Brain microvascular endothelial cell (primary cell): Measurements from ENCODE around the gene QSER1.

Experiments
- DNase-seq: peaks from one replicate; pipeline ENCODE4 v3.0.0-alpha.2; 2020
- H3K27ac ChIP-seq: fragments of 250-450 bp; sonication (Bioruptor Pico); 2 replicates; pipeline ENCODE4 v1.5.1; 2020; ENCODE audit warnings: mild to moderate bottlenecking, moderate library complexity
- H3K27me3 ChIP-seq: fragments of 250-450 bp; sonication (Bioruptor Pico); replicated peaks from 2 replicates; pipeline ENCODE4 v1.5.1; 2020; ENCODE audit warnings: mild to moderate bottlenecking
- H3K36me3 ChIP-seq: fragments of 250-450 bp; sonication (Bioruptor Pico); replicated peaks from 2 replicates; pipeline ENCODE4 v1.5.1; 2020; ENCODE audit warnings: mild to moderate bottlenecking
- H3K4me3 ChIP-seq: 2 replicates; pipeline ENCODE4 v1.5.1; 2011; ENCODE audit warnings: low read depth, mild to moderate bottlenecking, control low read depth, low read length, moderate library complexity
- in situ Hi-C: cut with HindIII; loops from 2 replicates; pipeline ENCODE4 v1.10.0; 2017; ENCODE audit warnings: low sequenced_read_pairs, low pct_ligation_motif_present
- TF ChIP-seq, protein P1 (sequence below): IDR thresholded peaks from 2 replicates; pipeline ENCODE4 v1.5.1; 2011; ENCODE audit warnings: low read depth, mild to moderate bottlenecking, moderate library complexity, low read length, control low read depth, inconsistent platforms; ENCODE audit errors: missing control alignments

The QSER1 gene

DNA sequence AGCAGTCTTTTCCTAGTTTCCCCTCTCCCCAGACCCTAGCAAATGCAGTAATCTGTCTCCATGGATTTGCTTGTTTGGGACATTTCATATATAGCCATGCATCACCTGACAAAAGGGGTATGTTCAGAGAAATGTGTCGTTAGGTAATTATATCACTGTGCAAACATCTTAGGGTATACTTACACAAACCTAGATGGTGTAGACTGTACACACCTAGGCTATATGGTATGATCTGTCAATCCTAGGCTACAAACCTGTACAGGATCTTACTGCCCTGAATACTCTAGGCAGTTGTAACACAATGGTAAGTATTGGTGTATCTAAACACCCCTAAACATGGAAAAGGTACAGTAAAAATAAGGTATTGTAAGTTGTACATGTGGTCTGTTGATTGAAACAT lies 23.8 kb downstream of the QSER1 start:
- TF ChIP-seq, protein P1, sequence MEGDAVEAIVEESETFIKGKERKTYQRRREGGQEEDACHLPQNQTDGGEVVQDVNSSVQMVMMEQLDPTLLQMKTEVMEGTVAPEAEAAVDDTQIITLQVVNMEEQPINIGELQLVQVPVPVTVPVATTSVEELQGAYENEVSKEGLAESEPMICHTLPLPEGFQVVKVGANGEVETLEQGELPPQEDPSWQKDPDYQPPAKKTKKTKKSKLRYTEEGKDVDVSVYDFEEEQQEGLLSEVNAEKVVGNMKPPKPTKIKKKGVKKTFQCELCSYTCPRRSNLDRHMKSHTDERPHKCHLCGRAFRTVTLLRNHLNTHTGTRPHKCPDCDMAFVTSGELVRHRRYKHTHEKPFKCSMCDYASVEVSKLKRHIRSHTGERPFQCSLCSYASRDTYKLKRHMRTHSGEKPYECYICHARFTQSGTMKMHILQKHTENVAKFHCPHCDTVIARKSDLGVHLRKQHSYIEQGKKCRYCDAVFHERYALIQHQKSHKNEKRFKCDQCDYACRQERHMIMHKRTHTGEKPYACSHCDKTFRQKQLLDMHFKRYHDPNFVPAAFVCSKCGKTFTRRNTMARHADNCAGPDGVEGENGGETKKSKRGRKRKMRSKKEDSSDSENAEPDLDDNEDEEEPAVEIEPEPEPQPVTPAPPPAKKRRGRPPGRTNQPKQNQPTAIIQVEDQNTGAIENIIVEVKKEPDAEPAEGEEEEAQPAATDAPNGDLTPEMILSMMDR: no peak
- in situ Hi-C loops: no loop called here
- no peaks in the 10 kb centered on the region for H3K27me3 ChIP-seq
- no peak for DNase-seq
- H3K27ac ChIP-seq: no peak overlapping the region
- H3K36me3 ChIP-seq: no peaks in the 10 kb centered on the region
- no peak overlapping the region for H3K4me3 ChIP-seq

DNA sequence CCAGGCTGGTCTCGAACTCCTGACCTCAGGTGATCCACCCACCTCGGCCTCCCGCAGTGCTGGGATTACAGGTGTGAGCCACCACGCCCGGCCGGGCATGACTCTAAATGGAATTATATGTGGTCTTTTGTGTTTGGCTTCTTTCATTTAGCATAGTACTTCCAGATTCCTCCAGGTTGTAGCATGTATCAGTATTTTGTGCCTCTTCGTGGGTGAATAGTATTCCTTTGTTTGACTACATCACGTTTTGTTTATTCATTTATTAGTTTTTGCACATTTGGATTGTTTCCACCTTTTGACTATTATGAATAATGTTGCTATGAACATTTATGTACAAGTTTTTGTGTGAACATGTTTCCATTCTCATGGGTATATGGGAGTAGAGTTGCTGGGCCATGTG lies 24.4 kb downstream of the QSER1 start:
- Histone ChIP-seq H3K27ac (no peak overlapping the region), H3K27me3 (no peaks in the 10 kb centered on the region), H3K36me3 (no peaks in the 10 kb centered on the region), H3K4me3 (no peak overlapping the region)
- no peak for DNase-seq
- in situ Hi-C loops: no loop called here
- TF ChIP-seq, protein P1: no peak

DNA sequence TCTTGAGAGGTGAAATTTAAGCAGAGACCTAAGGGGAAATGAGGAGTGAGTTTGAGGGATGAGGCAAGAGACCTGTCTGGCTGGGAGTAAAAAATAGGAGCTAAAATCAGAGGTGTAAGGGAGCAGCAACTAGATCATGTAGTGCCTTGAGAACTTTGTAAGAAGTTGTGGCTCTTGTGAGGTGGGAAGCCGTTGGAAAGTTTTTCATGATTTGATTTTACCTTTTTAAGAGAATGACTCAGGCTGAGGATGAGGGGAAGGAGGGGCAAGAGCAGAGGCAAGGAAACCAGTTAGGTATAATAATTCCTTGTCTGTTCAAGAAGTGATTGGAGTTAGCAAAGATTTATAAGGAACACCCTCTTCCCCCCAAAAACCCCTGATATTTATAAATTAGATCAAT lies 25.8 kb downstream of the QSER1 start:
- Histone ChIP-seq H3K27ac (no peak overlapping the region), H3K4me3 (no peak overlapping the region), H3K36me3 (no peaks in the 10 kb centered on the region), H3K27me3 (no peaks in the 10 kb centered on the region)
- in situ Hi-C loops: no loop called here
- TF ChIP-seq, protein P1: no peak
- DNase-seq: no peak

DNA sequence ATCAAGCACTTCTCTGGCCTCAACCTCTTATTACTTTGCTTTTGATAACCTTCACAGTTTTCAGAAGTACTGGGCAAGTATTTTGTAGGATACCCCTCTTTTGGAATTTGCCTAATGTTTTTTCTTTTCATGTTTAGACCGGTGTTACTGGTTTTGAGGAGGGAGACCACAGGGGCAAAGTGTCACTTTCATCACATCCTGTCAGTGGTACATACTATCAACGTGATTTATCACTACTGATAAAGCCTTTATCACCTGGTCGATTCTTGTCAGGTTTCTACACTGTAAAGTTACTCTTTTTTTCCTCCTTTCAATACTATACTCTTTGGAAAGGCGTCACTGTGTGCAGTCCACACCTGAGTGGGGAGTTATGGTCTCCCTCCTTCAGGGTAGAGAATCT lies 26.7 kb downstream of the QSER1 start:
- DNase-seq: no peak
- Histone ChIP-seq H3K27me3 (no peaks in the 10 kb centered on the region), H3K27ac (no peak overlapping the region), H3K36me3 (no peaks in the 10 kb centered on the region), H3K4me3 (no peak overlapping the region)
- in situ Hi-C loops: no loop called here
- TF ChIP-seq, protein P1: no peak

DNA sequence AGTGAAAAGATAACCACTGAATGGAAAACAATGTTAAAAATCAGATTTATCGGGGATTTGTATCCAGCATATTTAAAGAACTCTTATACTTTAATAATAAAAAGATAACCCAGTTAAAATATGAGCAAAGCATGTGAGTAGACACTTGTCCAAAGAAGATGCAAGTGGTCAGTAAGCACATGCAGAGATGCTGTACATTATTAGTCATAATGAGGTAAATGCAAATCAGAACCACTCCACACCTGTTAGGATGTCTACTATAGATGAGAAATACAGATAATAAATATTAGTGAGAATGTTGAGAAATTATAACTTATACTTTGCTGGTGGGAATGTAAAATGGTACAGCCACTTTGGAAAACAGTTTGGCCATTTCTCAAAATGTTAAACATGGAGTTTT lies 28.0 kb downstream of the QSER1 start:
- no peak overlapping the region for H3K27ac ChIP-seq
- in situ Hi-C loops: no loop called here
- H3K36me3 ChIP-seq: no peaks in the 10 kb centered on the region
- no peak for DNase-seq
- TF ChIP-seq, protein P1: no peak
- H3K27me3 ChIP-seq: no peaks in the 10 kb centered on the region
- H3K4me3 ChIP-seq: no peak overlapping the region

DNA sequence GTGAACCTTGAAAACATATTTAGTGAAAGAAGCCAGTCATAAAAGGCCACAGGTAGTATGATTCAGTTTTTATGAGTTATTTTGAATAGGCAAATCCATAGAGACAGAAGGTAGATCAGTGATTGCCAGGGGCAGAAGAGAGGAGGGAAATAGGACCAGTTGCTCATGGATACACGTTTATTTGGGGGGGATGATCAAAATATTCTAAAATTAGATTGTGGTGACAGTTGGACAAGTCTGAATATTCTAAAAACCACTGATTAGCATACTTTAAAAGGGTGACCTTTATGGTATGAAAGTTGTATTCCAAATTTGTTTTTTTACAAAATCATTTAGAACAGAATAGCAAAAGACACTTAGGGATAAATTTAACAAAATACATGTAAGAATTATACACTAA lies 28.6 kb downstream of the QSER1 start:
- Histone ChIP-seq H3K27ac (no peak overlapping the region), H3K36me3 (no peaks in the 10 kb centered on the region), H3K4me3 (no peak overlapping the region), H3K27me3 (no peaks in the 10 kb centered on the region)
- TF ChIP-seq, protein P1: no peak
- in situ Hi-C loops: no loop called here
- DNase-seq: no peak
